Neural cell (in vitro differentiated cells): Measurements from ENCODE around the gene ADCY5. TPM values are rescaled to one million over a fixed set of nuclear protein-coding genes. Genes with fewer than 3 reads are reported as not detected.

Experiments
- H2AFZ ChIP-seq: fragments of 200-600, 300-800 bp; sonication (generic), shearing (Covaris generic); 2 replicates; pipeline ENCODE4 v1.6.0; 2014; ENCODE audit warnings: low read depth, mild to moderate bottlenecking, antibody characterized with exemption, low read length, moderate library complexity
- H3F3A ChIP-seq: fragments of 200-600 bp; shearing (Covaris generic); 2 replicates; pipeline ENCODE4 v1.6.1; 2016; ENCODE audit warnings: mild to moderate bottlenecking, moderate library complexity, mixed read lengths, antibody characterized with exemption, low read length; ENCODE audit not compliant: insufficient read depth, poor library complexity, severe bottlenecking
- H3K27ac ChIP-seq: fragments of 200-600, 300-800 bp; sonication (generic), shearing (Covaris generic); 2 replicates; pipeline ENCODE4 v1.5.1; 2014; ENCODE audit warnings: mild to moderate bottlenecking, low read length, moderate library complexity
- H3K27me3 ChIP-seq: fragments of 300-800, 200-600 bp; sonication (generic), shearing (Covaris generic); 2 replicates; pipeline ENCODE4 v1.6.0; 2014; ENCODE audit warnings: mild to moderate bottlenecking, low read depth, low read length, moderate library complexity; ENCODE audit not compliant: insufficient read depth
- H3K36me3 ChIP-seq: fragments of 300-800, 200-600 bp; sonication (generic), shearing (Covaris generic); 2 replicates; pipeline ENCODE4 v1.5.1; 2014; ENCODE audit warnings: mild to moderate bottlenecking, antibody characterized with exemption, low read length, moderate library complexity; ENCODE audit not compliant: insufficient read depth
- H3K4me2 ChIP-seq: fragments of 300-800, 200-600 bp; sonication (generic), shearing (Covaris generic); 2 replicates; pipeline ENCODE4 v1.6.0; 2014; ENCODE audit warnings: mild to moderate bottlenecking, low read length
- H3K4me3 ChIP-seq: fragments of 300-800, 200-600 bp; sonication (generic), shearing (Covaris generic); 2 replicates; pipeline ENCODE4 v1.5.1; 2014; ENCODE audit warnings: mild to moderate bottlenecking, low read length, moderate library complexity
- H3K79me2 ChIP-seq: fragments of 200-600 bp; shearing (Covaris generic); replicated peaks from 2 replicates; pipeline ENCODE4 v1.6.0; 2014; ENCODE audit warnings: mild to moderate bottlenecking, low read length, moderate library complexity; ENCODE audit not compliant: insufficient read depth
- H3K9ac ChIP-seq: fragments of 300-800, 200-600 bp; sonication (generic), shearing (Covaris generic); 2 replicates; pipeline ENCODE4 v1.6.1; 2016; ENCODE audit warnings: mild to moderate bottlenecking, low read length, mixed read lengths
- H3K9me2 ChIP-seq: fragments of 200-600 bp; shearing (Covaris generic); 2 replicates; pipeline ENCODE4 v1.6.1; 2016; ENCODE audit warnings: mild to moderate bottlenecking, low read length, mixed read lengths; ENCODE audit not compliant: insufficient read depth
- H3K9me3 ChIP-seq: fragments of 200-600, 300-800 bp; sonication (generic), shearing (Covaris generic); 2 replicates; pipeline ENCODE4 v1.6.1; 2016; ENCODE audit warnings: mild to moderate bottlenecking, mixed run types, low read length, moderate library complexity, mixed read lengths
- H4K20me1 ChIP-seq: fragments of 200-600 bp; shearing (Covaris generic); 2 replicates; pipeline ENCODE4 v1.6.1; 2016; ENCODE audit warnings: mild to moderate bottlenecking, mixed run types; ENCODE audit not compliant: insufficient read depth
- EP300 ChIP-seq: fragments of 450-650 bp; conservative IDR thresholded peaks from 2 replicates; pipeline ENCODE4 v1.6.1; 2014; ENCODE audit warnings: antibody characterized with exemption, mild to moderate bottlenecking, moderate library complexity; ENCODE audit not compliant: poor library complexity, severe bottlenecking
- EZH2 ChIP-seq: fragments of 200-600, 300-800 bp; shearing (Covaris generic), sonication (generic); IDR thresholded peaks from 2 replicates; pipeline ENCODE4 v1.6.1; 2014; ENCODE audit warnings: antibody characterized with exemption, low read length, borderline replicate concordance, mild to moderate bottlenecking; ENCODE audit not compliant: insufficient read depth, poor library complexity, severe bottlenecking
- MXI1 ChIP-seq: fragments of 450-650 bp; conservative IDR thresholded peaks from 2 replicates; pipeline ENCODE4 v1.6.1; 2014; ENCODE audit warnings: antibody characterized with exemption, mild to moderate bottlenecking; ENCODE audit not compliant: poor library complexity, severe bottlenecking
- POLR2AphosphoS5 ChIP-seq: IDR thresholded peaks from 2 replicates; pipeline ENCODE4 v1.6.1; 2012
- RAD21 ChIP-seq: fragments of 450-650 bp; conservative IDR thresholded peaks from 2 replicates; pipeline ENCODE4 v1.6.1; 2014; ENCODE audit warnings: antibody characterized with exemption, mild to moderate bottlenecking, moderate library complexity
- SMC3 ChIP-seq: fragments of 450-650 bp; conservative IDR thresholded peaks from 2 replicates; pipeline ENCODE4 v1.6.1; 2014; ENCODE audit warnings: antibody characterized with exemption, mild to moderate bottlenecking, moderate library complexity; ENCODE audit not compliant: poor library complexity
- TAF1 ChIP-seq: IDR thresholded peaks from 2 replicates; pipeline ENCODE4 v1.6.1; 2012; ENCODE audit warnings: low read depth
- polyA plus RNA-seq: library from polyadenylated mRNA; depleted of rRNA; stranded (reverse); fragments of >200 nt; gene quantifications from 2 replicates; pipeline ENCODE4 v1.2.3, GENCODE V29; 2014
- TF ChIP-seq, protein P1 (sequence below): fragments of 450-650 bp; IDR thresholded peaks from 2 replicates; pipeline ENCODE4 v1.5.1; 2014; ENCODE audit warnings: antibody characterized with exemption, mild to moderate bottlenecking, moderate library complexity; ENCODE audit not compliant: poor library complexity, severe bottlenecking
- TF ChIP-seq, protein P2 (sequence below): IDR thresholded peaks from 2 replicates; pipeline ENCODE4 v1.6.1; 2012; ENCODE audit warnings: borderline replicate concordance

The ADCY5 gene
- polyA plus RNA-seq, 1 donor from 2014 or later: 7.7 TPM

DNA sequence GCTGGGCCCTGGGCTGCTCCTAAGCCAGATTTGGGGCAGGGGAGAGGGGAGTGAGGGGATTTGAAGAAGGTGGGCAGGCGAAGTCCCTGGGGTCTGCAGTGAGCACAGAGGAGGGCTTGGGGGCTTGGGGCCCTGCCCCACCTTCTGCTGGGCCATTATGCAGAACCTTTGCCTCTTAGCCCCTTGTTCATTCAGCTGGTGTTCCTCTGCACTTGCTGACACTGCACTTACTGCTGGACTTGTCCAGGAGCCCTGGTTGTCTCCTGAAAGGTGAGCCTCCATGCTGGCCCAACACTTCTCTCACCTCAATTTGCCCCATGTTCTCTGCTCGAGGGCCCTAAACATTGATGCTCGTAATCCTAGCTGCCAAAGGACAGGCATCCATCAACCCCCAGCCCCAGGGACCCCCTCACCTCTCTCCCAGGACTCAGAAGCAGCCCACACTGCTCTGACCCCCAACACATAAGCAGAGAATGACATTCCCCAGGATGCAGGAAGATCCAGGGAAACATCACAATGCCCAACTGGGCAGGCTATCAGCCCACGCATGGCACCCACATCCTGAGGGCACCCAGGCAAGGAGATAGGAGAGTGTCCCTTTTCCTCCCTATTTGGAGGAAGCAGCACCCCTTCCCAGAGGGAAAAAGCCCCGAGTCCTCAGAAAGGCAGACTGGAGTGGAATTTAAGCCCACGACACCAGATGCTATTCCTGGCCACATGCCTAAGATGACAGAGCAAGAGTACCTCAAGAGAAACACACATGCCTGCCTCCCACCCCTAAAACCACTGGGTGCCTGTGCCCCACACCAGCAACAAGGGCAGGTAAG is 76.8 kb downstream of the ADCY5 start:
- Histone ChIP-seq H3K27me3 (no peaks in the 10 kb centered on the region), H3K9me3 (no peaks in the 10 kb centered on the region), H4K20me1 (no peaks in the 10 kb centered on the region), H3K9ac (no peak overlapping the region), H3K4me2 (no peak overlapping the region), H3K4me3 (no peak overlapping the region), H3F3A (no peaks in the 10 kb centered on the region), H3K36me3 (no peaks in the 10 kb centered on the region), H3K9me2 (no peaks in the 10 kb centered on the region), H3K79me2 (no peaks in the 10 kb centered on the region), H3K27ac (no peak overlapping the region), H2AFZ (no peak overlapping the region)
- no peak for TF ChIP-seq MXI1
- no peak for TF ChIP-seq TAF1
- TF ChIP-seq, protein P1, sequence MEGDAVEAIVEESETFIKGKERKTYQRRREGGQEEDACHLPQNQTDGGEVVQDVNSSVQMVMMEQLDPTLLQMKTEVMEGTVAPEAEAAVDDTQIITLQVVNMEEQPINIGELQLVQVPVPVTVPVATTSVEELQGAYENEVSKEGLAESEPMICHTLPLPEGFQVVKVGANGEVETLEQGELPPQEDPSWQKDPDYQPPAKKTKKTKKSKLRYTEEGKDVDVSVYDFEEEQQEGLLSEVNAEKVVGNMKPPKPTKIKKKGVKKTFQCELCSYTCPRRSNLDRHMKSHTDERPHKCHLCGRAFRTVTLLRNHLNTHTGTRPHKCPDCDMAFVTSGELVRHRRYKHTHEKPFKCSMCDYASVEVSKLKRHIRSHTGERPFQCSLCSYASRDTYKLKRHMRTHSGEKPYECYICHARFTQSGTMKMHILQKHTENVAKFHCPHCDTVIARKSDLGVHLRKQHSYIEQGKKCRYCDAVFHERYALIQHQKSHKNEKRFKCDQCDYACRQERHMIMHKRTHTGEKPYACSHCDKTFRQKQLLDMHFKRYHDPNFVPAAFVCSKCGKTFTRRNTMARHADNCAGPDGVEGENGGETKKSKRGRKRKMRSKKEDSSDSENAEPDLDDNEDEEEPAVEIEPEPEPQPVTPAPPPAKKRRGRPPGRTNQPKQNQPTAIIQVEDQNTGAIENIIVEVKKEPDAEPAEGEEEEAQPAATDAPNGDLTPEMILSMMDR: no peak
- TF ChIP-seq, protein P2, sequence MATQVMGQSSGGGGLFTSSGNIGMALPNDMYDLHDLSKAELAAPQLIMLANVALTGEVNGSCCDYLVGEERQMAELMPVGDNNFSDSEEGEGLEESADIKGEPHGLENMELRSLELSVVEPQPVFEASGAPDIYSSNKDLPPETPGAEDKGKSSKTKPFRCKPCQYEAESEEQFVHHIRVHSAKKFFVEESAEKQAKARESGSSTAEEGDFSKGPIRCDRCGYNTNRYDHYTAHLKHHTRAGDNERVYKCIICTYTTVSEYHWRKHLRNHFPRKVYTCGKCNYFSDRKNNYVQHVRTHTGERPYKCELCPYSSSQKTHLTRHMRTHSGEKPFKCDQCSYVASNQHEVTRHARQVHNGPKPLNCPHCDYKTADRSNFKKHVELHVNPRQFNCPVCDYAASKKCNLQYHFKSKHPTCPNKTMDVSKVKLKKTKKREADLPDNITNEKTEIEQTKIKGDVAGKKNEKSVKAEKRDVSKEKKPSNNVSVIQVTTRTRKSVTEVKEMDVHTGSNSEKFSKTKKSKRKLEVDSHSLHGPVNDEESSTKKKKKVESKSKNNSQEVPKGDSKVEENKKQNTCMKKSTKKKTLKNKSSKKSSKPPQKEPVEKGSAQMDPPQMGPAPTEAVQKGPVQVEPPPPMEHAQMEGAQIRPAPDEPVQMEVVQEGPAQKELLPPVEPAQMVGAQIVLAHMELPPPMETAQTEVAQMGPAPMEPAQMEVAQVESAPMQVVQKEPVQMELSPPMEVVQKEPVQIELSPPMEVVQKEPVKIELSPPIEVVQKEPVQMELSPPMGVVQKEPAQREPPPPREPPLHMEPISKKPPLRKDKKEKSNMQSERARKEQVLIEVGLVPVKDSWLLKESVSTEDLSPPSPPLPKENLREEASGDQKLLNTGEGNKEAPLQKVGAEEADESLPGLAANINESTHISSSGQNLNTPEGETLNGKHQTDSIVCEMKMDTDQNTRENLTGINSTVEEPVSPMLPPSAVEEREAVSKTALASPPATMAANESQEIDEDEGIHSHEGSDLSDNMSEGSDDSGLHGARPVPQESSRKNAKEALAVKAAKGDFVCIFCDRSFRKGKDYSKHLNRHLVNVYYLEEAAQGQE: no peak
- no peak for TF ChIP-seq EP300

DNA sequence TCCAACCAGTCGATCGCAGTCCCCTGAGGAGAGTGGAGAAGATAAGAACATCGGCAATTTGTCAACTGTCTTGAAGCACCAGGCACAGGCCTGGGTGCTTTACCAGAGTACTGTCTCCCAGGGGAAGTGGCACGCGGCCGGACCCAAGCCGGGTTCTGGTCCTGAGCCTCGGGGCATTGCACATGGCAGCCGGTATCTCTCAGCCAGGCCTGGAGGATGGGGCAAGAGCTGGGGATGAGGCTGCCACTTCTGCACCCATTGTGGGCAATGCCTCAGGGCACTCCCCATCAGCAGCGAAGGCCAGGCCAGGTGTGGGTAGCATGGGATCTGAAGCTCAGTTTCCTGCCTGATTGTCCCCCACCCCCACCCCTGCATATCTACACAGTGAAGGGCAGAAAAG is 77.5 kb downstream of the ADCY5 start:
- Histone ChIP-seq H3K27ac (no peak overlapping the region), H3K4me3 (no peak overlapping the region), H3K9me3 (no peaks in the 10 kb centered on the region), H3K36me3 (no peaks in the 10 kb centered on the region), H3K9ac (no peak overlapping the region), H4K20me1 (no peaks in the 10 kb centered on the region), H3F3A (no peaks in the 10 kb centered on the region), H3K27me3 (no peaks in the 10 kb centered on the region), H3K79me2 (no peaks in the 10 kb centered on the region), H2AFZ (no peak overlapping the region), H3K4me2 (no peak overlapping the region), H3K9me2 (no peaks in the 10 kb centered on the region)
- no peak for TF ChIP-seq EZH2

DNA sequence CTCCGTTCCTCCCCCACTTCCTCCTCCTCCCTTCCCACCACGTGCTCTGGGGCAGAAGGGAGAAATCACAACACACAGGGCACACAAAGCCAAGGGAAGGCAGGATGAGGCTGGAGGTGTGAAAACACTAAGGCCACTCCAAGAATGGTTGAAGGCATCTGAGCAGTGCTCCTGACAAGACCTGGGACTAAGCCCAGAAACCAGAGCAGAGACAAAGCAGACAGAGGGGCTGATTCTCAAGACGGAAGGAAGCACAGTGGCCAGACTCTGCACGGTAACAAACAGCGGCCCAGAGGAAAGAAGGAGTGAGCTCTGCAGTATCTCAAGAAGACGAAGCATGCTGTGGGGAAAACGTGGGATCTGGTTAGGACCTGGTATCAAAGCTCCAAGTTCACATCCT is 78.1 kb downstream of the ADCY5 start:
- Histone ChIP-seq H3K9me2 (no peaks in the 10 kb centered on the region), H4K20me1 (no peaks in the 10 kb centered on the region), H3K36me3 (no peaks in the 10 kb centered on the region), H3K9me3 (no peaks in the 10 kb centered on the region), H3K27ac (no peak overlapping the region), H3K27me3 (no peaks in the 10 kb centered on the region), H3K4me2 (no peak overlapping the region), H3K9ac (no peak overlapping the region), H3F3A (no peaks in the 10 kb centered on the region), H3K79me2 (no peaks in the 10 kb centered on the region), H3K4me3 (no peak overlapping the region), H2AFZ (no peak overlapping the region)
- TF ChIP-seq EZH2 (no peak), TAF1 (no peak), SMC3 (no peak), POLR2AphosphoS5 (no peak), EP300 (no peak), MXI1 (no peak), RAD21 (no peak)
- TF ChIP-seq, protein P2: no peak
- TF ChIP-seq, protein P1: no peak
